Keratinocyte (primary cell): ENCODE data around the gene DNLZ. TPM values are rescaled to one million over a fixed set of nuclear protein-coding genes. Genes with fewer than 3 reads are reported as not detected.

Experiments used
- DNase-seq: peaks from one replicate; pipeline ENCODE4 v3.0.0-alpha.2; 2011; ENCODE audit warnings: low read depth, missing footprints, low spot score
- FAIRE-seq: peaks from 2 replicates; lab custom pipeline; 2011; peaks lifted over from hg19 to GRCh38; lab: Jason Lieb, UNC
- H2AFZ ChIP-seq: 2 replicates; pipeline ENCODE4 v1.6.0; 2012; ENCODE audit warnings: low read length, control low read depth, inconsistent platforms; ENCODE audit not compliant: control insufficient read depth
- H3K27ac ChIP-seq: 2 replicates; pipeline ENCODE4 v1.5.1; 2011; ENCODE audit warnings: low read length; ENCODE audit not compliant: control insufficient read depth, insufficient read depth
- H3K27me3 ChIP-seq: 3 replicates; pipeline ENCODE4 v1.6.0; 2011; ENCODE audit warnings: low read length; ENCODE audit not compliant: control insufficient read depth, insufficient read depth; ENCODE audit errors: extremely low read depth
- H3K36me3 ChIP-seq, 2 experiments: 2 replicates in 1 of 2; 3 replicates in 1 of 2; pipeline ENCODE4 v1.5.1; 2011; ENCODE audit warnings: low read length in 2 of 2, mild to moderate bottlenecking in 1 of 2; ENCODE audit not compliant: control insufficient read depth in 2 of 2, insufficient read depth in 2 of 2; ENCODE audit errors: extremely low read depth in 1 of 2
- H3K4me1 ChIP-seq: 3 replicates; pipeline ENCODE4 v1.5.1; 2011; ENCODE audit warnings: low read length; ENCODE audit not compliant: control insufficient read depth, insufficient read depth; ENCODE audit errors: extremely low read depth
- H3K4me2 ChIP-seq: 3 replicates; pipeline ENCODE4 v1.6.0; 2011; ENCODE audit warnings: low read depth, low read length; ENCODE audit not compliant: control insufficient read depth, insufficient read depth; ENCODE audit errors: extremely low read depth
- H3K4me3 ChIP-seq, 3 experiments: fragments of 200-600 bp in 1 of 3; sonication (generic) in 1 of 3; 2 replicates in 2 of 3; 3 replicates in 1 of 3; pipeline ENCODE4 v1.5.1; 2011 to 2016; ENCODE audit warnings: low read length in 3 of 3, mild to moderate bottlenecking in 3 of 3, control low read depth in 2 of 3, inconsistent platforms in 1 of 3, low read depth in 1 of 3, mixed read lengths in 1 of 3, mixed run types in 1 of 3, moderate library complexity in 1 of 3; ENCODE audit not compliant: control insufficient read depth in 2 of 3, insufficient read depth in 2 of 3; ENCODE audit errors: extremely low read depth in 1 of 3
- H3K79me2 ChIP-seq: 2 replicates; pipeline ENCODE4 v1.6.0; 2012; ENCODE audit warnings: low read length; ENCODE audit not compliant: control insufficient read depth, insufficient read depth
- H3K9ac ChIP-seq: 3 replicates; pipeline ENCODE4 v1.6.0; 2011; ENCODE audit warnings: low read length; ENCODE audit not compliant: control insufficient read depth, insufficient read depth; ENCODE audit errors: extremely low read depth
- H3K9me1 ChIP-seq: 3 replicates; pipeline ENCODE4 v1.6.0; 2011; ENCODE audit warnings: low read length; ENCODE audit not compliant: control insufficient read depth, insufficient read depth; ENCODE audit errors: extremely low read depth
- H3K9me3 ChIP-seq: 2 replicates; pipeline ENCODE4 v1.5.1; 2012; ENCODE audit warnings: low read depth, low read length; ENCODE audit not compliant: control insufficient read depth
- H4K20me1 ChIP-seq: 3 replicates; pipeline ENCODE4 v1.6.0; 2011; ENCODE audit warnings: low read length; ENCODE audit not compliant: control insufficient read depth, insufficient read depth; ENCODE audit errors: extremely low read depth
- CTCF ChIP-seq, 3 experiments: IDR thresholded peaks in 1 of 3; conservative IDR thresholded peaks in 1 of 3; optimal IDR thresholded peaks in 1 of 3; 2 replicates in 2 of 3; 3 replicates in 1 of 3; pipeline versions ENCODE3 to v1.5.1; 2011; ENCODE audit warnings: low read length in 3 of 3, mild to moderate bottlenecking in 3 of 3, moderate library complexity in 2 of 3, control low read depth in 1 of 3, inconsistent platforms in 1 of 3; ENCODE audit not compliant: insufficient read depth in 2 of 3; ENCODE audit errors: extremely low read depth in 1 of 3
- EZH2 ChIP-seq: IDR thresholded peaks from one replicate; pipeline ENCODE4 v1.6.1; 2012; ENCODE audit warnings: inconsistent platforms, mild to moderate bottlenecking, low read length, moderate library complexity
- dilution Hi-C: fragments of 300-500 bp; cut with MboI; formaldehyde crosslinking; loops from one replicate; pipeline ENCODE4 v1.7.0; 2020; ENCODE audit warnings: low sequenced_read_pairs; ENCODE audit not compliant: extremely low pct_ligation_motif_present
- polyA minus RNA-seq, 3 experiments: library from RNA; depleted of rRNA, polyadenylated mRNA; stranded (reverse); fragments of >200 nt; gene quantifications; 1 replicate in 1 of 3; 2 replicates in 1 of 3; 3 replicates in 1 of 3; pipeline ENCODE4 v1.2.3, GENCODE V29; 2011
- polyA plus RNA-seq, 5 experiments: library from polyadenylated mRNA; depleted of rRNA in 3 of 5; stranded (reverse) in 3 of 5; stranded (forward) in 1 of 5; unstranded in 1 of 5; fragments of >200 nt; gene quantifications; 1 replicate in 1 of 5; 2 replicates in 3 of 5; 3 replicates in 1 of 5; pipeline versions ENCODE4 v1.2.1 to v1.2.3, GENCODE V29; 2011 to 2012; ENCODE audit warnings: missing spikeins in 2 of 5, low read depth in 1 of 5, low replicate concordance in 1 of 5

The DNLZ gene
- polyA plus RNA-seq (6.1 to 7.8 TPM (median 6.7 TPM) in 3 replicates), polyA minus RNA-seq (0.13 to 1.9 TPM in 2 of 3 replicates, not detected in the other)
- 4.7 TPM for polyA plus RNA-seq (2011; ENCODE audit: low read depth)
- 2.0 and 7.0 TPM in 2 replicates for polyA plus RNA-seq (2011; cell fraction: cytosol; rRNA removed)
- 2.8 and 3.0 TPM in 2 replicates for polyA plus RNA-seq (2011; cell fraction: nucleus; rRNA removed)
- 7.0 and 10.7 TPM in 2 replicates for polyA plus RNA-seq (2012; ENCODE audit: low replicate concordance)
- polyA minus RNA-seq (2011; cell fraction: cytosol; rRNA and poly(A)+ RNA removed): 8.1 TPM
- polyA minus RNA-seq (2011; cell fraction: nucleus; rRNA and poly(A)+ RNA removed): 1.2 and 1.6 TPM in 2 replicates

- FAIRE-seq (peak; percentile 51), DNase-seq (peak; percentile 81)
- H3K4me2 ChIP-seq: peak within 1 kb of the TSS; percentile 79
- H3K9me1 ChIP-seq: no peaks in the 10 kb centered on the region
- H3K4me1 ChIP-seq: peaks cover 12% of the 10 kb centered on the region
- H3K27ac ChIP-seq: peak within 1 kb of the TSS; percentile 70
- dilution Hi-C loops: no loop called here
- H3K36me3 ChIP-seq: peaks cover 0 to 3% of the 10 kb centered on the region in 2 experiments
- H3K79me2 ChIP-seq: no peaks in the 10 kb centered on the region
- no peaks in the 10 kb centered on the region for H4K20me1 ChIP-seq
- TF ChIP-seq CTCF (optimal IDR thresholded peaks at IDR 0.05 in 1 of 3, IDR thresholded peaks at IDR 0.05 in 1 of 3, conservative IDR thresholded peaks at IDR 0.05 in 1 of 3; ENCODE audit: extremely low read depth in 1 of 3, insufficient read depth in 2 of 3, low read length in 3 of 3) (peak; percentile 57 to 93 (median 86)), EZH2 (no peak)
- no peaks in the 10 kb centered on the region for H3K27me3 ChIP-seq
- H3K4me3 ChIP-seq: peak within 1 kb of the TSS; percentile 55 to 75 (median 71)
- H2AFZ ChIP-seq: peak within 1 kb of the TSS; percentile 8
- H3K9me3 ChIP-seq: no peaks in the 10 kb centered on the region
- peak within 1 kb of the TSS; percentile 90 for H3K9ac ChIP-seq
Measured at GRCh38 chr9:136363106-136363948, at the start of gene DNLZ. DNLZ (minus strand) TSS chr9:136363744; CDS start chr9:136363714, 30 bp downstream.

GRCh38 chr9:136412962-136413361, 49.4 kb upstream of the DNLZ start:
- DNase-seq (no peak), FAIRE-seq (no peak)
- Histone ChIP-seq H3K79me2 (peaks cover 53% of the 10 kb centered on the region), H3K9me1 (no peaks in the 10 kb centered on the region), H3K4me3 (no peak overlapping the region), H3K9ac (no peak overlapping the region), H3K9me3 (no peaks in the 10 kb centered on the region), H3K27me3 (no peaks in the 10 kb centered on the region), H3K4me2 (no peak overlapping the region), H2AFZ (no peak overlapping the region), H3K36me3 (peaks cover 36 to 51% of the 10 kb centered on the region in 2 experiments), H3K4me1 (peaks cover 25% of the 10 kb centered on the region), H3K27ac (no peak overlapping the region), H4K20me1 (peaks cover 11% of the 10 kb centered on the region)
- dilution Hi-C loops: no loop called here
- TF ChIP-seq EZH2 (no peak), CTCF (optimal IDR thresholded peaks at IDR 0.05 in 1 of 3, IDR thresholded peaks at IDR 0.05 in 1 of 3, conservative IDR thresholded peaks at IDR 0.05 in 1 of 3; ENCODE audit: extremely low read depth in 1 of 3, insufficient read depth in 2 of 3, low read length in 3 of 3) (no peak)
